A204.1 (cell line): ENCODE results near the gene TMPRSS11F.
"Not testable (repeated sequence)": the region's sequence is repeated elsewhere in the genome, so short reads cannot be mapped to it uniquely, and the experiment has no call there.

Experiments used
- FAIRE-seq: peaks from 2 replicates; lab custom pipeline; 2012; peaks lifted over from hg19 to GRCh38; lab: Jason Lieb, UNC

The TMPRSS11F gene

DNA sequence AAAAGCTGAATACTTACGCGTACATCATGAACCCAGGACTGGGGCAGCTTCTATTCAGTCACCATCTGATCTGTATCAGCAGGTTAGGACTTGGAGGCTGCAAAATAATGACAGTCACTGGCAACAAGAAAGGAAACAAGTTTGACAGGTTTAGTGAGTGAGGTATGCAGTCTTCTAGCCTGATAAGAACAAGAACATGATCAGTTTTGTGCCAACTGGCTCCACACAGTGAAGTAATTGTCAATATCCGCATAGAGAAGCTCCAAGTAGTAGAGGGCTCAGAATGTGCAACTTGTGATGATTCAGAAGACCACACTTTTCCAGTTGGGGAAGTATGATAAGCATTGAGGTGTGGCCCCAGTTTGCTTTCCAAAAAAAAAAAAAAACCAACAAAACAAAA, at the start of gene TMPRSS11F:
Gene TMPRSS11F (minus strand): TSS at position 77 of the 400 bp plus-strand sequence. CDS start 49 bp downstream, at position 28.
- no peak for FAIRE-seq

GRCh38 chr4:68176904-68177303, 47.2 kb upstream of the TMPRSS11F start:
- no peak for FAIRE-seq

DNA sequence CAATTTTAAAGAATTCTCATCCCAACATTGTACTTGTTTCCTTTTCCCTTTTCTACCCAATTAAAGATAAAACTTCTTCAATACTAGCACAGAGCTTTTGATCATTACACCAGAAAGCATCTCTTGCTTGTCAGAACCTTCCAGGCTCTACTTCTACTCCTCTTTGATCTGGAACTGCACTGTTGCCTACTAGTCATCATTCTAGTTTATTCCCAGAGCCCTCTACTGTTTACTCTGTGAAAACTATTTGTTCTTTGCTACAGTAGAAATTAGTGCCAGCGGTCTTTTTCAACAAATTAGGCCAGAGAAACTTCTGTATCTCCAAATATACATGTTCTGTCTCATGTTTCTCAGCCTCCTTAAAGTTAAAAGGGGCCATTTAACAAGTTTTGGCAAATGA, 46.8 kb upstream of the TMPRSS11F start:
- FAIRE-seq: no peak

DNA sequence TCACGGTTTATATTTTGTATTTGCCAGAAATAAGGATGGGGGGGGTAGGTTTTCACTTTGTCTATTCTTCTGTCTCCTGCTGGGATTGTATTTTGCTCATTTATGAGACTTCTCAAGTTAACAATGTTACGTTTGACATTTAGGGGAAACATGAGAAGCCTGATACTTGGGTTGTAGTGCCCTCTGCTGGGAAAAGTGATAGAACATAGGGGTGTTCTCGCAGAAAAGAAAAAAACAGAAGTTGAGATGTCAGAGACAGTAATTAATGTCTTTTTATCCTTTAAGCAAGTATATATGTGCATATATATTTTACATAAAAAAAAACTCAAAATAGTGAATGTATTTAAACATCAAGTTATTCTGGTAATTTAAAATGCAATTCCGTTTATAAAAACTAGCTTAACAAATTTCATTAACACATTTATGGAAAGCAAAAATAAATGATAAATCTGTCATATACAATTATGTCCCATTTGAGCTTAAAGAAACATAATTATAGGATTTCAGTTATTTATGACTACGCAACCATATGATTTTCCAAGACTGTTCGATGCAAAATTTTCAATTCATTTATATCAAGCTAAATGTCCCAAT, 46.0 kb upstream of the TMPRSS11F start:
- peak; percentile 94 for FAIRE-seq

DNA sequence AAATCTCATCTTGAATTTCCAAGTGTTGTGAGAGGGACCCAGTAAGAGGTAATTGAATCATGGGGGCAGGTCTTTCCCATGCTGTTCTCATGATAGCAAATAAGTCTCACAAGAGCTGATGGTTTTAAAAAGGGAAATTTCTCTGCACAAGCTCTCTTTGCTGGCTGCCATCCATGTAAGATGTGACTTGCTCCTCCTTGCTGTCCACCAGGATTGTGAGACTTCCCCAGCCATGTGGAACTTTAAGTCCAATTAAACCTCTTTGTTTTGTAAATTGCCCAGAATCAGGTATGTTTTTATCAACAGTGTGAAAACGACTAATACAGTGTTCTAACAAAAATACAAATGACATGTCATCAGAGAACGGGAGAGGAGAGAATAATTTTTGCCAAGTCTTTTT, 44.7 kb upstream of the TMPRSS11F start:
- FAIRE-seq: not testable (repeated sequence)

- FAIRE-seq: not testable (repeated sequence)
Observed at GRCh38 chr4:68172147-68172546, 42.5 kb upstream of the TMPRSS11F start.

- no peak for FAIRE-seq
Observed at GRCh38 chr4:68167706-68168105, 38.0 kb upstream of the TMPRSS11F start.

DNA sequence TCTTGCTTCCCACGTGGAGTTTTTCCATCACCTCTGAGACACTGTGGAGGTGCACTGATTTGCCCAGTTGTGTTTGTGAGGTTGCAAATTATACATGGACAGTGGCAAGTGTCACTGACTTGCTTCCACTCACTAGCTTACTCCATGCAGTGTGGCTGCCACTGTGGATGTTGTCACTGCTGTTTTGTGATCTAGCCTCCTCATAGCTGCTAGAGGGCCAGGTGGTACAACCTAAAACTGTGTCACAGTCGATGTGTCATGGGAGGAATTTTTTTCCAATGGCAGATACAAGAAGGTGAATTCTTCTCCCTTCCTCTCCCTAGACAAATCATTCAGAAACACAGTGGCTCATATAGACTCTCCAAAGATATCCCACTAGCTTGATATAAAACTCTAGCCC, 37.5 kb upstream of the TMPRSS11F start:
- no peak for FAIRE-seq

- no peak for FAIRE-seq
Observed at GRCh38 chr4:68163754-68164153, 34.1 kb upstream of the TMPRSS11F start.

- FAIRE-seq: no peak
Observed at GRCh38 chr4:68162196-68162595, 32.5 kb upstream of the TMPRSS11F start.

DNA sequence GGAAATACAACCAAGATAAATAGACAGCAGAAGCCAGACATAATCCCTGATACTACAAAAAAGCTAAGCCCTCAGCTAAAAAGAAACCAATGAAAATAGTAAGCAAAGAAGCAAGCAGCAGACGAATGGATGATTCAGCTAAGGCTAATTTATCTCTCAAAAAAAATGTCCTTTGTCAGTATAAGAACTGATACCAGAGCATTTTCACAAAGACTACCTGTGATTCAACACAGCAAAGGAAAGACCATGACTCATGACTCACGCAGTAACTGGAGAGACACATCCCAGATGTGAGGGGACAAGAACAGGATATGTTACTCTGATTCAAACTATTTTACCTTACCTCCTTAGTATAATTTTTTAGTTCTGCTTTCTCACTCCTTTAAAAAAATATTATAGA, 22.7 kb upstream of the TMPRSS11F start:
- FAIRE-seq: no peak

DNA sequence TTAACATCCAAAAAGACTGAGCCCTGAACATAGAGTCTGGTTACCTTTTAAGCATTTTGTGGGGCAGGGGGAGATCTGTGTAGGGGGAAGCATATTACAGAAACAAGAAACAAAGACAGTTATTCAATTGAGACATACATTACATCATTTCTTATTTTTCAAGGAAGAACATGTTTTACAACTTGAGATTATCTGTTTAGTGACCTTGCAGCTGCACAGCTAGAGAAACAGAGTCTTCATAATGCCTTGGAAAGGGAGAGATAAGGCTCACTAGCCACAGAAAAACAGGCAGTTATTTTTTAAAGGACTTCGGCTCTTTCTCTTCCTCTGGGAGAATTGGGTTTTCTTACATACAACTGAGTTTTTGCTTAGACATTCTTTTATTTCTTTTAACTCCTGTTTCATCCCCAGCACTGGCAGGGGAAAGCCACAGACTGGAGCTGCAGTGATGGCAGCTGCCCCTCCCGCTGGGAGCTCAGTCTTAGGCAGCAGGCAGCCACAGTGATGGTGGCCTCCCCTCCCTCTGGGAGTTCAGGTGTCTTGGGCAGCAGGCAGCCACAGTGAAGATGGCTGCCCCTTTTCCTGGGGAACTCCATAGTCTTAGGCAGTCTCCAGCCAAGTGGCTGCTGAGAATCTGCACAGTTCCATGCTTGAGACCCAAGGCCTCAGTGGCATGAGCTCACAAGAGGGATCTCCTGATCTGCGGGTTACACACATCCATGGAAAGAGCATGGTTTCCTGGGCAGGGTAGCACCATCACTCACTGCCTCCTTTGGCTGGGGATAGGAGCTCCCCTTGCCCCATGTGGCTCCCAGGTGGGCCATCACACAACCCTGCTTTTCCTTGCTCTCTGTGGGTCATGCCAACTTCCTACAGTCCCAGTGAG, 19.4 kb upstream of the TMPRSS11F start:
- FAIRE-seq: no peak

DNA sequence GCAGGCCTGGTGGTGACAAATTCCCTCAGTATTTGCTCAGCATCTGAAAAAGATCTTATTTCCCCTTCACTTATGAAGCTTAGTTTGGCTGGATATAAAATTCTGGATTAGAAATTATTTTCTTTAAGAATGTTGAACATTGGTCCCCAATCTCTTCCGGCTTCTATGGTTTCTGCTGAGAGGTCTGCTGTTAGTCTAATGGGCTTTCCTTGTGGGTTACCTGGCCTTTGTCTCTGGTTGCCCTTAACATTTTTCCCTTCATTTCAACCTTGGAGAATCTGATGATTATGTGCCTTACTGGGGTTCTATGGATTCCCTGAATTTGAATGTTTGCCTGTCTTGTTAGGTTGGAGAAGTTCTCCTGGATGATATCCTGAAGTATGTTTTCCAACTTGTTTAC, 17.4 kb upstream of the TMPRSS11F start:
- no peak for FAIRE-seq

DNA sequence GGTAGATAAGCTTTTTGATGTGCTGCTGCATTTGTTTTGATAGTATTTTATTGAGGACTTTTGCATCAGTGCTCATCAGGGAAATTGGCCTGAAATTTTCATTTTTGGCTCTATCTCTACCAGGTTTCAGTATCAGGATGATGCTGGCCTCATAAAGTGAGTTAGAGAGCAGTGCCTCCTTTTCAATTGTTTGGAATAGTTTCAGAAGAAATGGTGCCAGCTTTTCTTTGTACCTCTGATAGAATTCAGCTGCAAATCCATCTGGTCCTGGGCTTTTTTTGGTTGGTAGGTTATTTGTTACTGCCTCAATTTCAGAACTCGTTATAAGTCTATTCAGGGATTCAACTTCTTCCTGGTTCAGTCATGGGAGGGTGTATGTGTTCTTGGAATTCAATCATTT, 15.6 kb upstream of the TMPRSS11F start:
- no peak for FAIRE-seq

GRCh38 chr4:68141852-68142251, 12.2 kb upstream of the TMPRSS11F start:
- no peak for FAIRE-seq

- no peak for FAIRE-seq
Observed at GRCh38 chr4:68132342-68132741, 2.7 kb upstream of the TMPRSS11F start.

DNA sequence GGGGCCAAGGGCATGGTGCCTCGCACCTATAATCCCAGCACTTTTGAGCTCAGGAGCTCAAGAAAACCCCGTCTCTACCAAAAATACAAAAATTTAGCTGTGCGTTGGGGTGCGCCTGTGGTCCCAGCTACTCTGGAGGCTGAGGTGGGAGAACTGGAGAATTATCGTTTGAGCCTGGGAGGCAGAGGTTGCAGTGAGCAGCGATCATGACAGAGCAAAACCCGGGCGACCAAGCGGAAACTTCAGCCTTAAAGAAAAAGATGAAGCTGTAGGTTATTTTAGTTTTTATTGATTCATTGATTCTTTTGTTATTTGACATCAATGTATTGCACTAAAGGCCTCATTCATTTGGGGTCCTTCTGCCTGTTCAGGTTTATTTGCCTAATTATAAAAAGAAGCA, 5.4 kb downstream of the TMPRSS11F start:
- no peak for FAIRE-seq

DNA sequence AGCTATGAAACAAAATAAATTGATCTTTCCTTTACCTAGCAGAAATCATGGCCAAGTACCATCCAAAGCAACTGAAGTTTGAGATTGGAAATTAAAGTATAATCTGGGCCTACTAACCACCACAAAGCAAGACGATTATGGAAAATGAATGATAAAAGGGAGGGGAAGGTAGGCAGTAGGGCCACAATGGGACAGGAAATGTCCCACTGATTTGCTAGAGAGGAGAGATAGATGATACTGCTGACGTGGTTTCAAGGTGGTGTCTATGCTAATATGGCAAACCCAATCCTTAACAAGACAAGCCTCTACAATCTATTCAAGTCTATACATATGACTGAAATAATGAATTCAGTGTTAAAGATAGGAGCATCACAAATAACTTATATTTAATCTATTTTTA, 6.1 kb downstream of the TMPRSS11F start:
- FAIRE-seq: no peak

GRCh38 chr4:68119921-68120320, 9.7 kb downstream of the TMPRSS11F start:
- no peak for FAIRE-seq

- FAIRE-seq: no peak
Observed at GRCh38 chr4:68110441-68110840, 19.2 kb downstream of the TMPRSS11F start.

DNA sequence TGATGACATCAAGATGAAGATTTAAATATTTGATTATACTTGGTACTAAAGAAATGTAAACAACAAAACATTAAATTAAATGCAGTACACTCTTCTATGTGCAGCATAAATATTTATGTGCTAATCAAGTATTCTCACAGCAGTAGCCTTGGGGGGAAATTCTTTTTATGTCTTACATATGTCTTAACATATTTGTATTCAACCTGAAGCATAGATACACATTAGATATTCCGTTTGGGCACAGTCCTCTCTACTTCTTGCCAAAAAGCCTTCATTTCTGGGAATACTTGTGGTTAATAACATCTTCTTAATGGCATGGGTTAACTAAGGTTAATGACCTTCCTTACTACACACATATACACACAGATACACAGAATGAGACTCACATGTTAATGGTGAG, 19.8 kb downstream of the TMPRSS11F start:
- FAIRE-seq: no peak

GRCh38 chr4:68082758-68083157, 46.9 kb downstream of the TMPRSS11F start:
- no peak for FAIRE-seq

DNA sequence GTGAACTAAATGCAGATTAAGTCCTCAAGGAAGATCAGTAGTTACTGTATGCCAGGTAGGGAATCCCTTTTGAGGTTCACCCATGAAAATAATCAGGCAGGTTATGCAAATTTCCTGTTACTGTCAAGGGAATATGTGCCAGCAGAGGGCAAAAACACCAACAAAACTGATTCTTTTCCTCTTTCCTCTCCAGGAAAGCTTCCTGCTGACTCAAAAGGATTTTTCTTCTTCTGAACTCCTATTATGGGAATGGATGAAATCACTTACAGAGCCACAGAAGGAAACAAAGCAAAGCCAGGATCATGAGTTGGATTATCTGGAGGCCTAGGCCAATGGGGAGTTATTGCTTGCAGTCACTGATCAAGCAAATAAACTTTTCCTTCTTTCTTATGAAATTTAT, 49.7 kb downstream of the TMPRSS11F start:
- FAIRE-seq: no peak

- FAIRE-seq: no peak
Observed at GRCh38 chr4:68077737-68078136, 51.9 kb downstream of the TMPRSS11F start.
